Measurements from ENCODE around the gene STAU1.

Gene STAU1

GRCh38 chr20:49187851-49188641 lies at the start of gene STAU1:
TSS of gene STAU1 (minus strand) at chr20:49188334. CDS start at chr20:49166201, 22,133 bp downstream.
- TF ChIP-seq ZFX (IDR thresholded peaks at IDR 0.05; ENCODE audit: borderline replicate concordance) (no peak), CTCF (IDR thresholded peaks at IDR 0.05) (no peak)
- H3K27ac ChIP-seq: peak within 1 kb of the TSS; percentile 89

GRCh38 chr20:49237531-49237930 lies 49.4 kb upstream of the STAU1 start:
- TF ChIP-seq CTCF (IDR thresholded peaks at IDR 0.05): no peak
- no peak for TF ChIP-seq ZFX (IDR thresholded peaks at IDR 0.05; ENCODE audit: borderline replicate concordance)
- no peak overlapping the region for H3K27ac ChIP-seq

- no peak overlapping the region for H3K27ac ChIP-seq
- TF ChIP-seq CTCF (IDR thresholded peaks at IDR 0.05) (no peak), ZFX (IDR thresholded peaks at IDR 0.05; ENCODE audit: borderline replicate concordance) (no peak)
Measured at GRCh38 chr20:49236301-49236700, 48.2 kb upstream of the STAU1 start.

- no peak overlapping the region for H3K27ac ChIP-seq
- TF ChIP-seq CTCF (IDR thresholded peaks at IDR 0.05) (no peak), ZFX (IDR thresholded peaks at IDR 0.05; ENCODE audit: borderline replicate concordance) (no peak)
Measured at GRCh38 chr20:49234831-49235230, 46.7 kb upstream of the STAU1 start.

- H3K27ac ChIP-seq: no peak overlapping the region
- TF ChIP-seq CTCF (IDR thresholded peaks at IDR 0.05): no peak
- no peak for TF ChIP-seq ZFX (IDR thresholded peaks at IDR 0.05; ENCODE audit: borderline replicate concordance)
Measured at GRCh38 chr20:49233226-49233625, 45.1 kb upstream of the STAU1 start.

GRCh38 chr20:49231471-49231870 lies 43.3 kb upstream of the STAU1 start:
- TF ChIP-seq CTCF (IDR thresholded peaks at IDR 0.05) (no peak), ZFX (IDR thresholded peaks at IDR 0.05; ENCODE audit: borderline replicate concordance) (no peak)
- H3K27ac ChIP-seq: no peak overlapping the region

GRCh38 chr20:49230561-49231133 lies 42.5 kb upstream of the STAU1 start:
- TF ChIP-seq CTCF (IDR thresholded peaks at IDR 0.05): no peak
- no peak for TF ChIP-seq ZFX (IDR thresholded peaks at IDR 0.05; ENCODE audit: borderline replicate concordance)
- H3K27ac ChIP-seq: no peak overlapping the region

All from 22Rv1 (cell line).